Omental fat pad (tissue), 4 donors: ENCODE results near the gene IDH3A. TPM values are rescaled to one million over a fixed set of nuclear protein-coding genes. Genes with fewer than 3 reads are reported as not detected.

ENCODE experiments used
- ATAC-seq: fragments of 150-250 bp; one replicate; pipeline ENCODE4 v1.9.1; 2016; ENCODE audit warnings: mild to moderate bottlenecking, moderate library complexity; ENCODE audit not compliant: low FRiP score
- DNase-seq: peaks from one replicate; pipeline ENCODE4 v3.0.0-alpha.2; 2019; ENCODE audit warnings: low spot score
- CTCF ChIP-seq, 3 donors: fragments of 450-650 bp; IDR thresholded peaks; one replicate each; pipeline ENCODE4 v1.5.1; 2016 to 2017; ENCODE audit warnings: antibody characterized with exemption in 3 of 3, mild to moderate bottlenecking in 3 of 3, moderate library complexity in 2 of 3
- total RNA-seq, 4 donors: library from RNA; depleted of rRNA; stranded (reverse); fragments of >200 nt; gene quantifications; one replicate each; pipeline ENCODE4 v1.1.0, GENCODE V29; 2016

The IDH3A gene
- total RNA-seq, 4 donors from 2014 or later, result 67.4 to 94.5 (median 70.0) TPM

DNA sequence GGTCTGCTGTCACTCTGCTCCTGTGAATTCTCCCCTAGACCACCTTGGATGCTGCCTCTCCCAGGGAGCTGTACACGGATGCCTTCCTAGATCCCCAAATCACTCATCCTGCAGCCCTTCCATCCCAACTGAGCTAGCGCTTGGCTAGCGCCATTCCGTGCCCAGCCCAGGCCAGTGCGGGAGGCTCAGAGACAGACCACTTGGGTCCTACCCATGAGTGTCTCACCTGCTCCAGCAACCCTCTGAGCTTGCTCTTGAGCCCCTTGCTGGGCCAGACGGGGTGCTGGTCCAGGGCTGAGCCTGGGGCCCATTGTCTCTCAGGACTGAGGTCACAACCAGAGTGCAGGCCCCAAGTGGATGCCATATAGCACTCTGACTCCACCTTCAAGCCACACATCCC is 39.1 kb upstream of the IDH3A start:
- DNase-seq (no peak), ATAC-seq (no peak)
- TF ChIP-seq CTCF (IDR thresholded peaks at IDR 0.05), result no peak

- no peak for DNase-seq
- ATAC-seq, result no peak
- TF ChIP-seq CTCF (IDR thresholded peaks at IDR 0.05), result no peak
Observed at GRCh38 chr15:78110916-78111475, 38.2 kb upstream of the IDH3A start.

- DNase-seq, result no peak
- no peak for TF ChIP-seq CTCF (IDR thresholded peaks at IDR 0.05)
Observed at GRCh38 chr15:78111788-78112187, 37.4 kb upstream of the IDH3A start.

DNA sequence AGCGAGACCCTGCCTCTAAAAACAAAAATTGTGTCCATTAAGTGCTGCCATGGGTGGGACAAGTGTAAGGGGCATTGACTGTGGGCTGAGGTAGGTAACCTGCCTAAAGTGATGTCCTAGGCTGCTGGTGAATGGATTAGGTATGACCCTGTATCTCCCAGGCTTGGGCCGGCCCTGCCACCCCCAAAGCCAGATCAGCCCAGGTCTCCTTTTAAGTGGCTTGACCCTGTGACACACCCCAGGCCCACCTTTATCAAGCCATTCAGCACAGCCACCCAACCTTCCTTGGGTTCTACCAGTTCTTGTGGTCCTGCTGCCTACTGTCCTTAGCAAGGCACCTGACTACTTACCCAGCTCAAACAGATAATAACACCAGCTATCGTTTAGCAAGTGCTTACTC is 36.6 kb upstream of the IDH3A start:
- TF ChIP-seq CTCF (IDR thresholded peaks at IDR 0.05), result no peak
- ATAC-seq, result no peak
- DNase-seq, result no peak

More at GRCh38 chr15:78111788-78112187, 37.4 kb upstream of the IDH3A start:
- no peak for ATAC-seq

- no peak for TF ChIP-seq CTCF (IDR thresholded peaks at IDR 0.05)
- no peak for DNase-seq
- no peak for ATAC-seq
Observed at GRCh38 chr15:78120523-78120922, 28.6 kb upstream of the IDH3A start.

DNA sequence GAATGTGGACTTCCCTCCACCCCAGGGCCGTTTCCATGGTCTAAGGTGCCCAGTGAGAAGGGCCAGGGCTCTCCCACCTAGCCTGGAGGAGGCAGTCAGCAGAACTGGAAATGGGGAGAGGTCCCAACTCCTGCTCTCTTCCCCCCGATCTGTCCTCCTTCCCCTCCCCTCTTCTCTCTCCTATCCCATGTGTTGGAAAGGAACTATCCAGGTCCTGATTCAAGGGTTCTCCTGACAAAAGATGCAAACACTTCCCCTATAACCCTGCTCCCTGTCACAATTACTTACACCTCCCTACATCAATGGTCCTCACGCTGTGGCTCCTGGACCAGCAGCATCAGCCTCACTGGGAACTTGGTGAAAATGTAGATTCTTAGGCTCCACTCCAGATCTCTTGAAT is 23.9 kb upstream of the IDH3A start:
- no peak for TF ChIP-seq CTCF (IDR thresholded peaks at IDR 0.05)
- ATAC-seq, result no peak
- DNase-seq, result no peak

DNA sequence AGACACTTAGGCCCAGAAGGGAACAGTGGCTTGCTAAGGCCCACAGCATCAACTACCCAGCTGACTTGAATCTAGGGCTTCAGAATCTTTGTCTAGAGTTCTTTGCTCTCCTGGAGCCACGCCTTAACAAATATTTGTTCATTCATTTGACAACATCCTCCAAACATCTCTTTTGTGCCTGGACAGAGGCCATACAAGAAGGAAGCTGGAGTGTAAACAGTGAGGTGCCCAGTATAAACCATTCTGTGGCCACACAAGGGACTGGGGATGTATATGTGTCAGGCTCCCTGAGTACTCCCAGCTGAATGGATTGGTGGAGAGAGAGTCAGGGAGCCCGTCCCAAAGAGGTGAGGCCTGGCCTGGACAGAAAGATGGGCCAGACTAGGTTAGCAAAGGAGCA is 21.3 kb upstream of the IDH3A start:
- ATAC-seq (no peak), DNase-seq (no peak)
- TF ChIP-seq CTCF (IDR thresholded peaks at IDR 0.05), result no peak
